ENCODE data around the gene AKR1B15.
A peak's percentile ranks its signal among the peaks of the same experiment; 100 is the strongest.
"Not testable (repeated sequence)": the region's sequence is repeated elsewhere in the genome, so short reads cannot be mapped to it uniquely, and the experiment has no call there.

AKR1B15 gene

GRCh38 chr7:134533288-134533771 lies 15.6 kb upstream of the AKR1B15 start:
- DNase-seq = no peak

DNA sequence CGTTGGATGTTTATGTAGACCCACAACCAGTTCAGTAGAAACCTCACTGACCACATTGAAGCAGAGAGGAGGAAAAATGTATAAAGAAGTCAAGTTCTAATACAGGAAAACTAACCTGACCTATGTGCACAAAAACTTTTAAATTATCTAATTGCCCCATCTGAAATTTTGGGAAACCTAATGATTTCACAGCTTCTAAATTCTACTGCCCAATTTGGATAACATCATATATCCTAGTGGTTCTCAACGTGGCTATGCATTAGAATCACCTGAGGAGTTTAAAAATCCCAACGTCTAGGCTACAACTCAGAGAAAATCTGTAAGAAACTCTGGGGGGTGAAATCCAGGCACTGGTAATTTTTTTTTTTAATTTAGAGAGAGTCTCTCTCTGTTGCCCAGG lies 14.3 kb upstream of the AKR1B15 start:
- no peak for DNase-seq

DNA sequence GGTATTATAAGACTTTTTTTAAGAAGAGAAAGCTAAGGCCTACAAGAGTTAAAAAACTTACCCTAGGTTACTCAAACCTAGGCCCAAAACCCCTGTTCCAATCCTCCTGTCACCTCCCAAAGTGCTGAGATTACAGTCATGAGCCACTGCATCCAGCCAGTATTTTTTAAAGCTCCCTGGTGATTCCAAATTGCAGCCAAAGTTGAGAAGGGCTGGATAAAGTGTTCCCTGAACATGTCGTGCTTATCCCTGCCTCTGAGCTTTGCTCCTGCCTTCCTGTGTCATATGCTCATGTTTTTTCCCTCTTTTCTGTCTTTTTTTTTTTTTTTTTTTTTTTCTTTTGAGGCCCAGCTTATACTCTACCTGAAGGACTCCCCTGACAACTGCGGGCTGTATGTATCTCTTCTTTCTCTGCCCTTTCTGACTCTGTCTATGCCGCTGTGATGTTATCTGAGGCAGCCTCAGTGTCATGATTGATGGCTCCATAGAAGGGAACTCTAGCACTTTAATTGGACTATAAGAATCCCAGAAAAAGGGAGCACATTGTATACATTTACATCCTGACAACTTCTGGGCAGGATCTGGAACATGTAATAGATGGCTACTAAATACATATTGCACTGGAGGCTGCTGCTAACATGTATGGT lies 13.5 kb upstream of the AKR1B15 start:
- no peak for DNase-seq

DNA sequence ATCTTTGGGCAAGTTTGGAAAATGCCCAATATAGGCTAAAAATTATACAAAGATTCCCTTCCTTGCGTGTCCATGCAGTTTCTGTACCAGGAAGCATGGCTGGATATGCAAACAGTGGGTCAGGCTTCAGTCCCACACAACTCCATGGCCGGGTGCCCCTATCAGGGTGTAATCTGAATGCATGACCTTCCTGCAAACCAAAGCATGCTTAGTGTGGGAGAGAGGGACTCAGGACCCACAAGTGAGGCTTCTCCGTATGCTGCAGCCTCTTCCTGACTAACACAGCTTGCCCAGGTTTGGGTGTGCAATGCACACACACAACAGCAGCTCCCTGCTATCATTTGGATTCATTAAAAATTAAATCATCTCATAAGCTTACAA lies 13.0 kb upstream of the AKR1B15 start:
- DNase-seq = no peak

- DNase-seq = not testable (repeated sequence)
These were observed 12.4 kb upstream of the AKR1B15 start for GRCh38 chr7:134536558-134536957.

DNA sequence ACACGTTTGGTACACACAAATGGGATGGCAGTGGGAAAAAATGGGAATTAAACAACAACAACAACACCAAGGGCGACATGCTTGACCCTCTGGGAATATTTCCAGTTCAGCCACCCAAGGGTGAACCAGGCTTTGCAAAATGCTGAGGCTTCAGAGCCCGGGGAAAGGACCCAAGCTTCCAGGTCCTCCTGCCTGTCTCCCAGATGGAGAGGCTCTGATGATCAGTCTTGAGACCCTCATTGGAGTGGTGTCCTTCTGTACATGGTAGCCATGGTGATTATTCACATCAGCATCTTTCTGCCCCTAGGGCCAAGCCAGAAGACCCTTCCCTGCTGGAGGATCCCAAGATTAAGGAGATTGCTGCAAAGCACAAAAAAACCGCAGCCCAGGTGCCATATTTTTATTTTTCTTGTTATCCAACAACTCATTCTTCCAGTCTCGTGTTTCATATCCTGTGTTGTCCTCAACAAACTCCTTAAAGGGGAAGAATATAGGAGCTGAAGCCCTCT lies 11.6 kb upstream of the AKR1B15 start:
- DNase-seq = not testable (repeated sequence)

DNA sequence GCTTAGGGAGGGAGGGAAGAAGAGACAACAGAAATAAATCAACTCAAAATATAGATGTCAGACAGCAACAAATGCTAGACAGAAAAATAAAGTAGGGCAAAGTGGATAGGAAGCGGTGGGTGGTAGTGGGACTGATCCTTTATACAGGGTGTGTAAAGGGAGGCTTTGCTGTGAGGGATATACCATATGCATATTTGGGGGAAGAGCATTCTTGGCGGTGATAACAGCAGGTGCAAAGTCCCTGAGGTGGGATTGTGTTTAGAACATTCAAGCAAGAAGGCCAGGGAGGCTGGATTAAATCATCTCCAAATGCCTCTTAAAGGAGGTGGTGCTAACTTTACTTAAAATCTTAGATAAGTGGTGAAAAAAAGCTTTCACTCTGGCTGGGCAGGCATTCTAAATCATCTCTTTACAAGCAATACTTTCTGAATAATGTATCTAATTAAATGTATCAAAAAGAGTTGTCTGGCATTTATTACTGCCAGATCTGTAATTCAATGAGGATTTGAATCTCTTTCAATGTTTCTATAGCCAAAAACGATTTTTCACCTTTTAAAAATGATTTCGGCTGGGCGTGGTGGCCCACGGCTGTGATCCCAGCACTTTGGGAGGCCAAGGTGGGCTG lies 9.4 kb upstream of the AKR1B15 start:
- no peak for DNase-seq

DNA sequence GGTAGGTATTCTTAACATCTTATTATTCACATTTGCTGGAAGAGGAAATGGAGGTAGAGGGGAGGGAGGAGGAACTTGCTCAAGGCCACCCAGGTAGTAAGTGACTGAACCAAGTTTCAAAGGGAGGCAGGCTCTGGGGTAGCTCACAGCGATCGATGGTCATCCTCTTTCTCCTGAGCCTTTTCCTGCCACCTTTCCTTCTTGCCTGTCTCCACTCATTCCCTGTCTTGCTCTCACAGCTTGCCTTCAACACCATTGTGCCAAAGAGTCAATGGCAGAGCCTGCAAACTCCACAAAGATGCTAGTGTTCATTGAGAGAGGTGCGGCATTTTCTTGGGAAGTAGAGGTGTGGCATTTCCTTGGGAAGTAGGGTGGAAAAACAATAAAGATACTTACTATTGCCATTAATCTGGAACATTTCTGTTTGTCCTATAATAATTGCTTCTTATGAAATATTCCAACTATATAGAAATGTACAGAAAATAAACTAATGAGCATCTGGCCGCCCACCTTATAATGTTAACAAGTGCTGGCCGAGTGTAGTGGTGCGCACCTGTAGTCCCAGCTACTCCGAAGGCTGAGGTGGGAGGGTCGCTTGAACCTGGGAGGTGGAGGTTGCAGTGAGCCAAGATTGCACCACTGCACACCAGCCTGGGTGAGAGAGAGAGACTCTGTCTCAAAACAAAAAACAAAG lies 7.3 kb upstream of the AKR1B15 start:
- DNase-seq = not testable (repeated sequence)

DNA sequence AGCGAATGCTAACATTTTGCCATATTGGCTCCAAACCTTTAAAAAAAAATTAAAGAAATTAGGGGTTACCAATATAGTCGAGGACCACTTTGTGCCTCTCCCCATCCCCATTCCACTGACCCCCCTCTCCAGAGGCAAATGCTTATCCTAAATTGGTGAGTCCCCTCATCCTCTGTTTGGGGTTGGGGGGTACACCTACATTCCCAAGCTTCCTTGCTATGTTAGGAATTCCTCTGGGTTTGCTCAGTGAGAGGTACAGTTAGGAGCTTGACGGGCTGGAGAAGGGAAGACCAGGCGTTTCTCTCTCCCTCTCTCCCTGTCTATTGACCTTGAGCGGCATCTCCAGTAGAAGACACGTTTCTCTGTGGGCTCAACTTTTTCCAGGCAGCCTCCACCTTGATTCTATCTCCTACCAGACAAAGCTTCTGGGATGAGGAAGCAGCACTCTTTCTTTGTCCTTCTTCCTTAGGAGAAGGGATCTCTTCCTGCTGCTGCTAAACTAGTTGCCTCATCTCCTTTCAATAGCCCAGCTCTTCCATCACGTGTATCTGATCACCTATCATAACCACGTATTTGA lies 6.6 kb upstream of the AKR1B15 start:
- DNase-seq = no peak

DNA sequence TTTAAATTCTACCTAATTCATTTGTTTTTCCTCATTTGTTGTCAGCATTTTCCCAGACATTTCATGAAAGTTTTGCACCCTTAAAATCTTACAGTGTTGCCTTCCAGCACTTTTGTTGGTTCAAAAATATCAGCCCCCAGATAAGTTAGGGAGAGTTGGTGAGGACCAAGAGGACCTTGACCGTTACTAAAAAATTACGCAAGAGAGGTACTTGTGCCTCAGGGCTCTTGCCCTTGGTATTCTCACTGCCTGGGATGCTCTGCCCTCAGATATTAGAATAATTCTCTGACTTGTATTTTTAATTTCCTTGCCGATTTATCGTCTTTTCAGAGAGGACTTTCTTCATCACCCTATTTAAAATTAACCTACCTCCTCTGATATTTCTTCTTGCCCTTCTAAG lies 3.5 kb upstream of the AKR1B15 start:
- no peak for DNase-seq

DNA sequence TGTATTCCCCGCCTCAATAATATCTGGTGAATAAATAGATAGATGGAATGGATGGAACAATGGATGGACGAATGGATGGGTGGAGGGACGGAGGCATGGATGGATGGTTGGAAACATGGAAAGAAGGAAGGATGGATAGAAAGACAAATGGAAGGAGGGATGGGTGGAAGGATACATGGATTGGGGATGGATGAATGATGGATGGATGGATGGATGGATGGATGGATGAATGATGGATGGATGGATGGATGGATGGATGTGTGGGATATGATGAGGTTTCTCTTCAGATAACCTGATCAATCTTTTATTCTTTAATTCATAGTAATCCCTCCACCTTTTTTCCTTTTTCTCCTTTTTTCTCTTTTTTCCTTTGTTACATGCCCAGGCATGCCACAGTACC lies 3.0 kb upstream of the AKR1B15 start:
- DNase-seq = no peak

- DNase-seq = peak; percentile 74
These were observed 2.0 kb upstream of the AKR1B15 start for GRCh38 chr7:134546955-134547354.

- DNase-seq = peak; percentile 37
These were observed 1.4 kb upstream of the AKR1B15 start for GRCh38 chr7:134547397-134548054.

DNA sequence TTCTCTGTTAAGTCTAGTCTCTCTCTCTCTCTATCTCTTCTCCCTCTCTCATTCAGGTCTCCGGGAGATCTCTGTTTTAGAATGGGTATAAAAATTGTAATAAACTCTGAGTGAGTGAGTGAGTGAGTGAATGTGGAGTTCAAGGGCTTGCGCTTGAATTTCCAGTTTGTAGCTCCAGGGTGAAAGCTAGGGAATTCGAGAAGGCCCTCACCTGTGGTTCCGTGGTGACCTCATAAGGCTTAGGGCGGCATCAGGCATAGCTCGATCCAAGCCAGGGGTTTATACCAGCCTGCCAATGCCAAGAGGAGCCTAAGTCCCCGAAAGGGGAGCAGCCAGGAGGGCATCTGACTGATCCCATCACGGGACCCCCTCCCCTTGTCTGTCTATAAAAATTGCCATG lies 456 bp downstream of the AKR1B15 start:
- no peak for DNase-seq

- DNase-seq = no peak
These were observed 3.2 kb downstream of the AKR1B15 start for GRCh38 chr7:134552105-134552504.

- no peak for DNase-seq
These were observed 5.1 kb downstream of the AKR1B15 start for GRCh38 chr7:134553976-134554375.

DNA sequence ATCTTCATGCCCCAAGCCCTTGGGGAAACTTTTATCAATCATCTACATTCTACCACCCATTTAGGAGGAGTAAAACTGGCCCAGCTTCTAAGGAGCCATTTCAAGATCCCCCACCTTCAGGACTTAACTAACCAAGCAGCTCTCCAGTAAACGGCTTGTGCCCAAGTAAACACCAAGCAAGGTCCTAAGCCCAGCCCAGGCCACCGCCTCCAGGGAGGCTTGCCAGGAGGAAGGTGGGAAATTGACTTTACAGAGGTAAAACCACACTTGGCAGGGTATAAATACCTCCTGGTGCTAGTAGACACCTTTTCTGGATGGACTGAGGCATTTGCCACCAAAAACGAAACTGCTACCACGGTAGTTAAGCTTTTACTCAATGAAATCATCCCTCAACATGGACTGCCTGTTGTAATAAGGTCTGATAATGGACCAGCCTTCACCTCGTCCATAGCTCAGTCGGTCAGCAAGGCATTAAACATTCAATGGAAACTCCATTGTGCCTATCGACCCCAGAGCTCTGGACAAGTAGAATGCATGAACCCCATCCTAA lies 5.6 kb downstream of the AKR1B15 start:
- DNase-seq = no peak

DNA sequence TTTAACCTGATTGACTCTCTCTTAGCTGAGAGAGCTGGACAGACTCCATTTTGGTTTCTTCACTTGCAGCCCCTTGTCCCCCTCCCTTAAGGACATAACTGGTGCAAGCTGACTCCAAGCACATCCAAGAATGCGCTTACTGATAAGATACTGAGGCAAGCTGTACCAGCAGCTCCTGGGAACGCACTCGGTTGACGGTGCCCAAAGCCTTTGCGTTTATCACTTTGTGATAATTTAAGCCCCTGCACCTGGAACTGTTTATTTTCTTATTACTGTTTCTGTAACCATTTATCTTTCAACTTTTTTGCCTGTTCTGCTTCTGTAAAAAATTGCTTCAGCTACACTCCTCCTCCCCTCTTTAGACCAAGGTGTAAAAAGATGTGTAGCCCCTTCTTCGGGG lies 8.5 kb downstream of the AKR1B15 start:
- DNase-seq = no peak

- DNase-seq = no peak
These were observed 9.5 kb downstream of the AKR1B15 start for GRCh38 chr7:134558370-134558769.

- not testable (repeated sequence) for DNase-seq
These were observed 12.7 kb downstream of the AKR1B15 start for GRCh38 chr7:134561616-134562015.

DNA sequence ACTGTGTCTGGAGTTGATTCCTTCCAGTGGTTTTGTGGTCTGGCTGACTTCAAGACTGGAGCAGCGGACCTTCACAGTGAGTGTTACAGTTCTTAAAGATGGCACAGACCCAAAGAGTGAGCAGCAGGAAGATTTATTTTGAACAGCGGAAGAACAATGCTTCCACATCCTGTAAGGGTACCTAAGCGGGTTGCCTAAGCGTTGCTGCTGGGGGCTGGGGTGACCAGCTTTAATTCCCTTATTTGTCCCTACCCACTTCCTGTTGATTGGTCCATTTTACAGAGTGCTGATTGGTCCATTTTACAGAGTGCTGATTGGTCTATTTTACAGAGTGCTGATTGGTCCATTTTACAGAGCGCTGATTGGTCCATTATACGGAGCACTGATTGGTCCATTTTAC lies 13.2 kb downstream of the AKR1B15 start:
- DNase-seq = no peak

- not testable (repeated sequence) for DNase-seq
These were observed 14.5 kb downstream of the AKR1B15 start for GRCh38 chr7:134563398-134563749.

- no peak for DNase-seq
These were observed 16.8 kb downstream of the AKR1B15 start for GRCh38 chr7:134565643-134566136.
